ENCODE measurements around the gene ATPAF2. TPM values are rescaled to one million over a fixed set of nuclear protein-coding genes. Genes with fewer than 3 reads are reported as not detected.
A peak's percentile ranks its signal among the peaks of the same experiment; 100 is the strongest.
"Not testable (repeated sequence)": the region's sequence is repeated elsewhere in the genome, so short reads cannot be mapped to it uniquely, and the experiment has no call there.

ATPAF2 gene
- total RNA-seq, 1 experiment from 2014 or later: 25.5 TPM

DNA sequence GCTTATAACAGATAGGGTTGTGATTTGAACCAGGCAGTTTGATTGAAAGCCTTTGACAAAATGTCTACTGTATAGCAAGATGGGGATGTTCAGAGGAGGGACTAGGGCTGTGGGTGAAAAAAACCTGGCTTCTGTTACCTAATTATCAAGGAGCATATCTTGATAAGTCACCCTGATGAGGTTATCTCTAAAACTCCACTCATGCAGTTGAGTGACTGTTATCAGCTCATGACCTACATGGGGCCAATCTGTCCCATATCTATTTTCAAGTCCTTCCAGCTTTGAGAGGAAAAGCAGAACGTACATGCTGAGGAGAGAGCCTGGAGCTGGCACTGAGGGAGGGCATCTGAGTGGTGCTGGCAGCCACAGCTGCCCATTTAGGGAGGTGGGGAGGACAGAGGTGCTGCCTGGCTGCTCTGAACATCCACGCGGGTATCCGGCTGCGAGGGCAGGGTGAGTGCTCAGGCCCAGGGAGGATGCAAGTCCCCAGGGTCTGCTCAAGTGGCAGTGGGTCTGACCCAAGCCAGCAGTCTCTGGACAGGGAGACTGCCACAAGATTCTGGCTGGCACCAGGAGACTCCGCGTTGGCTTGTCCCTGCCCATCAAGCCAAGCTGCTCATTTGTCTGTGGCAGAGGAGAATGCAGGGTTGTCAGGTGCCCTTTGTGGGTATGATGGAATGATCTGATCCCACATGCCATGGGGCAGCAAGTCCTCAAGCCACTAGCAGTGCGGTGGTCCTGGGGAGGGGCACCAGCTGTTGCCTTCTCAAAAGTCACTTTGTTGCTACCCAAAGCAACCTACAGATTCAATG lies 29.2 kb downstream of the ATPAF2 start:
- no peak for DNase-seq (ENCODE audit: low spot score)

DNA sequence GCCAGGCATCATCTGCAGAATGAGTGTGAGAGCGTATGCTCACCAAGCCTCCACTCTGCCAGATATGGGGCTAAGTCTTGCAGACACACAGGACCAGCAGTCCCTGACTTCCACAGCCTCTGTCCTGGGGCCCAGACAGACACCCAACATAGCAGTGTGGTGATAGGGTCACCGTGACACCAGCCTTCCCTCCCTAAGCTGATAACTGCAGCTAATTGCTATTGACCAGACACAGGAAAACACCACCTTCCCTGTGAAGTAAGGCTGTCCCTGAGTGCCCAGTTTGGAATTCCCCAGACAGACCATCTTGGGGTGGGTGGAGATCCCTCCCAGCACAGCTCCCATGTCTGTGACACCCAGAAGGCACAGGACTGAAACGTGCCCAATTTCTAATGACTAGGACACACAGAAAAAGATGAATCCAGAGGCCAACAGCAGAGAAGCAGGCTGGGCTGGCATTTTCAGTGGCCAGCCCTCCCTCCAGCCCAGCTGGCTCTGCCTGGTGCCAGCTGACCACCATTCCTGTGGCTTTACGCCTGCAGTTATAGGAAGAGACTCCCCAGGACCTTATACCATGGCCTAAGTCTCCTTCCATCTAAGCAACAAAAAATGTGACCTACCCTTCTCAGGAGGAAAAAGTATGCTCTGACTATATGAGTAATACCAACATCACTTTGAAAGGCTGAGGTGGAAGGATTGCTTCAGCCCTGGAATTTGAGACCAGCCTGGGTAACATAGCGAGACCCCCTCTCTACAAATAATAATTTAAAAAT lies 30.3 kb downstream of the ATPAF2 start:
- no peak for DNase-seq (ENCODE audit: low spot score)

DNA sequence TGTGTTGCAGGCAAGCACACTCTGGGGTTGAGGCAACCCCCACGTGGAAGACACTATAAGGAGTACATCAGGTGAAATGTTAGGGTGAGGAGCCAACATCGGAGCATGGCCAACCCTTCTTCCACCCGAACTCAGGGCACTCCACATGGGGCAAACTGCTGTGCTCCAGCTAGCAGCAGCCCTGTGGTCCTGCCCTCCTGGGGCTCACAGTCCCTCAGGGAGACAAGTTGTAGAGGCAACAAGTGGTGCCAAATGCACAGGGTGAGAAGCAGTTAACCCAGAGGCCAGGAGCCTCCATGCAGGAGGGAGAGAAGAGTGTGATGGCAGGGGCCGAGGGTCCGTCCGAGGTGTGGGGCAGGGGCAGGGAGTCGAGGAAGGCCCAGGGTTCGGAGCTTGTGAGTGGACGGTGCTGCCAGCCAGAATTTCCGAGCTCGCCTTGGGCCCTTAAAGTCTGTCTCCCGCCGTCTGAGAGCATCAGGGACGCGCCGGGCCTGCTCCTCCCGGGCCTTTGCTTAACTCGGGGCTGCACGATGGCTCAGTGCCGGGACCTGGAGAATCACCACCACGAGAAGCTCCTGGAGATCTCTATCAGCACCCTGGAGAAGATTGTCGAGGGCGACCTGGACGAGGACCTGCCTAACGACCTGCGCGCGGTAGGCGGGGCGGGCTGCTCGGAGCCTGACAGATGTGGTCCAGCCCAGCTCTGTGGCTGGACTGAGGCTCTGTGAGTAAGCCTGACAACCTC lies 32.3 kb downstream of the ATPAF2 start:
- peak; percentile 25 for DNase-seq (ENCODE audit: low spot score)

DNA sequence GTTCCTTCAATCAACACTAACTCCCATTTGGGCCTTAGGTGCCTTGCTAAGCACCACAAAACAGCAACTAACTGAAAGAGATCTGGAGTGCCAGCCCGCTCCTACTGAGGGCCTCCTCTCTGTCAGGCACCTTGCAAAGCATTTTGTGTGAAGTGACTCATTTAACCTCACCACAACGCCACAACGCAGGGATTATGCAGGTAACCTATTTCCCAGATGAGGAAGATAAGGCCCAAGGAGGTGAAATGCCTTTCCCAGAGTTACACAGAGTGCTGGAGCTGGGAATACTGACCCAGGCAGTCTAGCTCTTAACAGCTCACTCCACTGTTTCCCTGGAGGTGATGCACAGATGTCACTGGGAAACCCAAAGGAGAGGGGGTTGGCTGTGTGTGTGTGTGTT lies 33.5 kb downstream of the ATPAF2 start:
- no peak for DNase-seq (ENCODE audit: low spot score)

DNA sequence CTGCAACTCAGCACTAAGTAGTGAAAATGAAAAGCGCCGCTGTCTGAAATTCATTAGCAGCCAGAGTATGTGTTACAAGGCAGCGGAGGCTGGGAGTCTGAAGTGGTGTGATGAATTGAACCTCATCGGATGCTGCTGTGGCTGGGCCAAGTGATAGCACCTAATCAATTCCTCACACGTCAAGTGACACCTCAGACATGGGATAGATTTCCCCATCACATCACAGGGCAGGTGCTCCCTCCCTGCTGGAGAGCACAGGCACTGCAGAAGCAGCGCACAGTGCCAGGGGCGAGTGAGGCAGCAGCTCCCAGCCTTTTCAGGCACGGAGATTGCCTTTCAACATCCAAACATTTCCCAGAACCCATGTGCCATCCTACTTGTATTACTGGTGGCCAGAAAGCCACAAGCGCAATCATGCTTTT lies 34.1 kb downstream of the ATPAF2 start:
- peak; percentile 16 for DNase-seq (ENCODE audit: low spot score)

DNA sequence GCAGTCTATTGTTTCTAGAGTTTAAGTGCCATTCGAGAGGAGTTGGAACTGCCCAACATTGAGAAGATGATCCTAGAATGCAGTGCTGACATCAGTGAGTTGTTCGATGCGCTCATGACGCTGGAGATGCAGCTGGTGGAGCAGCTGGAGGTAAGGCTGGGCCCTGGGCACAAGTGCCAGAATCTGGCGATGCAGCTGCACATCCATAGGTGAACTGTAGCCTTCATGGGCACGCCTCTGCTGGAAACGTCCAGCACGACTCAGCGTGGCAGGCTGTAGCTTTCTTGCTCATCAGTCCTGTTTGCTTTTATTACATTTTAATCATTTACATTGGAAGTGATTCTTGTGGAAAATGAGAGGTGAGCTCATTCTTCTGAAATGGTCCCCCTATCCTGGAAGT lies 34.6 kb downstream of the ATPAF2 start:
- DNase-seq (ENCODE audit: low spot score): no peak

DNA sequence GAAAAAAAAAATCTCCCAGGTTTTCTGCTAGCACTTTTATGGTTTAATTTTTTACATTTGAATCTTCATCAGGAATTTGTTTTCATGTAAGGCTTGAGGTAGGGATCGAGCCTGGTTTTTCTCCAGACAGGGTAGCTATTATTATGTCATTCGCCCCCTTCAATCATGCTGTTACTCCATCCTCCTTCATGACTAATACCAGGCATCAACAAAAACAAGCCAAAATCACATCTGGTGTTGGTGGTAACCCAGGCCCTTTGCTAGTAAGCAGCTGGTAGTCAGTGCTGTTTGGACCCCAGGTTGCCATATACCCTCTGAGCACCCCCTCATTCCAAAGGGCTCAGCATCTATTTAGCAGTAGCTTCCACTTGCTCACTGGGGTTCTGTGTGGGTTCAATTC lies 36.8 kb downstream of the ATPAF2 start:
- DNase-seq (ENCODE audit: low spot score): no peak

DNA sequence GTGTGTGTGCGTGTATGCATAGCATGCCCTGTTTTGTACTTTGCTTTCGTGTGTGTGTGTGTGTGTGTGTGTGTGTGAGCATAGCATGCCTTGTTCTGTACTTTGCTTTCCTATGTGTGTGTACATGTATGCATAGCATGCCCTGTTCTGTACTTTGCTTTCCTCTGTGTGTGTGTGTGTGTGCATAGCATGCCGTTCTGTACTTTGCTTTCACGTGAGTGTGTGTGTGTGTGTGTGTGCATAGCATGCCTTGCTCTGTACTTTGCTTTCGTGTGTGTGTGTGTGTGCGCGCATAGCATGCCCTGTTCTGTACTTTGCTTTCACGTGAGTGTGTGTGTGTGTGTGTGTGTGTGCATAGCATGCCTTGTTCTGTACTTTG lies 38.9 kb downstream of the ATPAF2 start:
- no peak for DNase-seq (ENCODE audit: low spot score)

DNA sequence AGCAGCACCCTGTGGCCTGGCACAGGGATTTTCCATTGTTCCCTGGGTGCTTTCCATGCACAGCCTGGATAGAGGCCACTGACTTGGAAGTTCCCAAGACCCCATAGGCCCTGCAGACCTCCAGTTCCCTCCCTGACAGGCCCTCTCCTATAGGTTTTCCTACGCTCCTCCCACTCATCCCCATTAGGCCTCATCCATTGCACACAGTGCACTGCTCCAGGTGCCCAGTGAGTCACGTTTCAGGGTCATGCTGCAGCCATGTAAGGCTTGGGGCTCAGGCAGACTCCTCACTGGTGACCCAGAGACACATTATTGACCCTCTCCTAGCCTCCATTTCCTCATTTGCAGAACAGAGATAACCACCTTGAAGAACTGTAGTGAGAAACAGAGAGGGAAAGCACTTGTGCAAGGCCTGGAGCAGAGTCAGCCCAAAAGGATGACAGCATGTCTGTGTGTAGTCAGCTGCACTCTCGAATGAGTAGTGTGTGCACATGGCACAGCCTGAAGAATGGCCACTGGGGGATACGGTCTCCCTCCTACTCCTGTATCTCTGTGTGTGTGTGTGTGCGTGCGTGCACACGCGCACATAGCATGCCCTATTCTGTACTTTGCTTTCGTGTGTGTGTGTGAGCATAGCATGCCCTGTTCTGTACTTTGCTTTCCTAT lies 39.5 kb downstream of the ATPAF2 start:
- no peak for DNase-seq (ENCODE audit: low spot score)

DNA sequence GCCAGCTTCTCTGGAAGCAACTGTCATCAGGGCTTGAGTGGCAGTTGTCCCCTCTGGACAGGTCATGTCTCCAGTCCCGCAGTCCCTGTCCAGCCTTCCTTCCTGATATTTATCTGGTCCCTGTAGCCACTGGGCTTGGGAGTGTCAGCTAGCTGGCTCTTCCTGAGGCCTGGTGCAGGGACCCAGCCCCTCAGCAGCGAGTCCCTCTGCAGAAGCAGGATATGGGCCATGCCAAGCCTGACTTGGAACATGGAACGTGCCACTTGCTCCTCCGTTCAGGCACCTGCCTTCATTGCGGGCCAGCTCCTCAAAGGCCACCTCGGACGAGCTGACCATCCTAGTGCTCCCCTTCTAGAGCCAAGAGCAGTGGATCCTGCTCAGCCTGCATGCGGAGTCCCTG lies 40.0 kb downstream of the ATPAF2 start:
- DNase-seq (ENCODE audit: low spot score): no peak

DNA sequence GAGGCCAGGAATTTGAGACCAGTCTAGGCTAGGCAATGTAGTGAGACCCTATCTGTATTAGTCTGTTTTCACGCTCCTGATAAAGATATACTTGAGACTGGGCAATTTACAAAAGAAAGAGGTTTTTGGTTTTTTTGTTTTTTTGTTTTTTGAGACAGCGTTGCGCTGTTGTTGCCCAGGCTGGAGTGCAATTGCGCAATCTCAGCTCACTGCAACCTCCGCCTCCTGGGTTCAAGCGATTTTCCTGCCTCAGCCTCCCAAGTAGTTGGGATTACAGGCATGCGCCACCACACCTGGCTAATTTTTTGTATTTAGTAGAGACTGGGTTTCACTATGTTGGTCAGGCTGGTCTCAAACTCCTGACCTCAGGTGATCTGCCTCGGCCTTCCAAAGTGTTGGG lies 43.1 kb downstream of the ATPAF2 start:
- not testable (repeated sequence) for DNase-seq (ENCODE audit: low spot score)

DNA sequence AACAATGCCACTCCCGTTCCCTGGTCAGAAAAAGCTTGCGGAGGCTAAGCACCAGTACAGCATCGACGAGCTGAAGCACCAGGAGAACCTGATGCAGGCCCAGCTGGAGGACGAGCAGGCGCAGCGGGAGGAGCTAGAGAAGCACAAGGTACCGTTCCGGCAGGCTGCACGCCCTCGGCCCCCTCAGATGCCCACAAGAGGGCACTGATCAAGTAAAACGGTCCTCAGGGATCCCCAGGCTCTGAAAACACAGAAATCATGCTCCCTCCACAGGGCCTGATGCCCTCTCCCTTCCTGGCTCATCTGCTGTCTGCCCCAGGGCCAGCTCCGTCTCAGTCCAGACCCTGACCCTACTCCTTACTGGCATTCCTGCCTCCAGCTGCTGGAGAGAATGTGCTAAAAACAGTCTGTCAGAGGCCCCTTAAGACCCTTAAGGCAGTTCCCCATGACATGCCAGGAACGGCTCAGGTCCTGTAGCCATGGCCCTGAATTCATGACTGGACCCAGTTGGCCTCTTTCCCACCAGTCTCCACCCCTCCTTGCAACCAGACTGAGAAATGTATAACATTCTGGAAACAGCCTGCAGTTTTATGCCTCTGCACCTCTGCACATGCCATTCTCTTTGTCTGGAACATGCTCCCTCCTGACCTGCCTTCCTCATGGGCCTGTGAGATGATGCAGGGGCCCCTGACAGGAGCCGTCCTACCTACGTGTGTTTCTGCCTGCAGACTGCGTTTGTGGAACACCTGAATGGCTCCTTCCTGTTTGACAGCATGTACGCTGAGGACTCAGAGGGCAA lies 44.5 kb downstream of the ATPAF2 start:
- DNase-seq (ENCODE audit: low spot score): peak; percentile 44

DNA sequence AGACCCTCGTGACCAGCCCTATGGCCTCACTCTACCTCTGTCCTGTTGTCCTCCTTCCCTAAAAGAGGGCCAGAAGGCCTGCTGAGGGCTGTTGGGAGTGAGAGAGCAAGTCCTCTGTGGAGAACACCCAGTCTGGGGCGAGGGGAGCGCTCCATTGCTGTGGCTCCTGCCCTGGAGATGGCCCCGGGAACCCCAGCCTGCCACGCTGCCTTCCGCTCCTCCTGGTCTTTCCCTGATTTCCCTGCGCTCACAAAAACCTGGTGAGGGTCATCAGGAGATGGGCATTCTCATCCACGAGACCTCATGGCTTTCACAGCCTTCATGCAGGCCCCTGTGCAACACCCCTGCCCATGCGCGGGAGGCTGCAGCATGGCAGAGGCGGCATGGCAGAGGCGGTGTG lies 45.1 kb downstream of the ATPAF2 start:
- no peak for DNase-seq (ENCODE audit: low spot score)

DNA sequence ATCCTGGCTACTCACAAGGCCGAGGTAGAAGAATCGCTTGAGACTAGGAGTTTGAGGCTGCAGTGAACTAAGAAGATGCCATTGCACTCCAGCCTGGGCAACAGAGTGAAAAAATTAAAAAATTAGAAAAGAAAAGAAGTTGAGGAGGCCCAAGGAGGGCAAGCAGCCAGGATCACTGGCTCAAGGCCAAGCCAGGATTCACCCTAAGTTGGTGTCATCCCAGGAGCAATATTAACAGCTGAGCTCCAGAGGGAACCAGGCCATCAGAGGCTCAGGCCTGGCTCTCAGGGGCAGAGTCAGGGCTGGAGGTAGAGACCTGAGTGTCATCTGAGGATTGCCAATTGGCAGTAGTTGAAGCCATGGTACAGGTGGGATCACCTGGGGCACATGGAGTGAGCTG lies 45.6 kb downstream of the ATPAF2 start:
- no peak for DNase-seq (ENCODE audit: low spot score)

DNA sequence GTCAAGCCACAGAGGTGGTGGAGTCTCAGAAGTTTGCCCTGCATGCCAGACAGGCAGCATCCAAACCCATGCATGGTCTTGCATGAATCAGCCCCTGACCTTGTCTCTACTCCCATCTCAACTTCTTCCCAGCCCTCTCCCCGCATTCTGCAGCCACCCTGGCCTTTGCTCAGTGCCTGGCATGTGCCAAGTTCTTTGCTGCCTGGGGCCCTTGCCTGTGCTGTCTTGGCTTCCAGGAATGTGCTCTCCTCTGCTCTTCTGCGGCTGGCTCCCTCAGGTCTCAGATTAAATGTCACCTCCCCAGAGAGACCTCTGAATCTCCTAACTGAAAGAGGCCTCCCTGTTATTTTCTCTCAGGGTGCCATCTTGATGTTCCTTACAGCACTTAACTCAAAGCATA lies 48.7 kb downstream of the ATPAF2 start:
- no peak for DNase-seq (ENCODE audit: low spot score)

DNA sequence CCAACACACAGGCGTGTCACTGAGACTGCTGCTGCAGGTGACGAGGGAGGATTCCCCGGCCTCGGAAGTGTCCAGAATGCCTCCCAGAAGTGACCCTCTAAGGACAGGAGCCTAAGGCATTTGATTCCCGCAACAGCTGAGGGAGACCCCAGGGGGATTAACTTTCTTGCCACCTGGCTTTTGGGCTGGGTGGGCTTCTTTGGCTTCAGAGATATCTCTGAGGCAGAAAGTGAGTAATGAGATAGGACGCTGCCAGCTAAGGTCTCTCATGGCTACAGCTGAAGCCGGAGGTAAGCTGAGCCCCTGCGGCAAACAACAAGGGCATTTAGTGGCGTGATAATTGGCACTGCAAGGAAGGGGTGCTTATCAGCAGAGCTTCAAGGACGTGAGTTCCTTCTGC lies 49.4 kb downstream of the ATPAF2 start:
- DNase-seq (ENCODE audit: low spot score): no peak

DNA sequence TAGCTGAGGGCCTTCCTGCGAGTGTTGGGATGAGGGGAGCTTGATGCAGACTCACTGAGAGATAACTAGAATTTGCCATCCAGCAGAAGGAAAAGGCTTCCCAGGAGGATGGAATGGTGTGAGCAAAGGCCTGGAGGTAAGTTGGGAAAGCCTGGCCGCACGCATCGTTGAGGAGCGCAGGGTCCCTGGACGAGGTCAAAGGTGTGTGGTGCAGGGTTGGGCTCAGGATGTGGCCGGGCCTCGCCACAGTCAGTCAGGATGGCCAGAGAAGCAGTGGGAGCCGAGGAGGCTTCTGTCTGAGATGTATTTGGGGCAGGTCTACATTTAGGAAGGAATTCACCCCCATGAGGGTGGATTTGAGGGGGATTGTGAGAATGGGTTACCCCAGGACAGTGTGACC lies 49.9 kb downstream of the ATPAF2 start:
- no peak for DNase-seq (ENCODE audit: low spot score)

DNA sequence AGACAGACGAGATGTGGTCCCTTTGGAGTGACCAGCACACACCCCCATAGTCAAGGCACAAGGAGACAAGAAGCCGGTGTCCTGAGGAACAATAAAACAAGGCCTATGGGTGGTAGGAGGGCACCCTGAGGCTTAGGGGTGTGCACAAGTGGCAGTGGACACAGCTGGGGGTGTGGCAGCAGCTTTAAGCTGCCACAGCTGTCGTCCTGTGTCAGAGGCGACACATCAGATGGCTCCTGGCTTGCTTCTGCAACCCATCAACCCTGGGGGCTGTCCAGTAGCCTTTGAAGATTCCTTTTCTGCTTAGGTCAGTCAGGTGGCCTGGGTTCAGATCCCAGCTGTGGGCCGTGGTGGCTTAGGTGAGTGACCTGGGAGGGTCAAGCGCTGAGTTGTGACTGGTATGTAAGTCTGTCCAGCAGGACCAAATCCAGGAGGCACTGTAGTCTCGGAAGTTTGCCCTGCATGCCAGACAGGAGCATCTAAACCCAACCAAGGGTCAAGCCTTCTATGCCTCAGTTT lies 50.5 kb downstream of the ATPAF2 start:
- DNase-seq (ENCODE audit: low spot score): no peak

DNA sequence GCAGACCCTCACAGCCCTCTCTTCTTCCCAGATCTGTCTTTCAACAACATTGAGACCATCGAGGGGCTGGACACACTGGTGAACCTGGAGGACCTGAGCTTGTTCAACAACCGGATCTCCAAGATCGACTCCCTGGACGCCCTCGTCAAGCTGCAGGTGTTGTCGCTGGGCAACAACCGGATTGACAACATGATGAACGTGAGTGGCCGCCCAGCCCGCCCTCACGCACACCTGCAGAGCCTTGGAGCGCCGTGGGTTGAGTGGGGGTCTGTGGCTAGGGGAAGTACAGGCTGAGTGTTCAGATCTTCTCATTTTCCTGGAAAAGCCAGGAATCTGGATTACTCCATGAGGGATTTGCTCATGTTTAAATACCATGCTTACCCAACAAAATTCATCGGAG lies 51.1 kb downstream of the ATPAF2 start:
- no peak for DNase-seq (ENCODE audit: low spot score)

DNA sequence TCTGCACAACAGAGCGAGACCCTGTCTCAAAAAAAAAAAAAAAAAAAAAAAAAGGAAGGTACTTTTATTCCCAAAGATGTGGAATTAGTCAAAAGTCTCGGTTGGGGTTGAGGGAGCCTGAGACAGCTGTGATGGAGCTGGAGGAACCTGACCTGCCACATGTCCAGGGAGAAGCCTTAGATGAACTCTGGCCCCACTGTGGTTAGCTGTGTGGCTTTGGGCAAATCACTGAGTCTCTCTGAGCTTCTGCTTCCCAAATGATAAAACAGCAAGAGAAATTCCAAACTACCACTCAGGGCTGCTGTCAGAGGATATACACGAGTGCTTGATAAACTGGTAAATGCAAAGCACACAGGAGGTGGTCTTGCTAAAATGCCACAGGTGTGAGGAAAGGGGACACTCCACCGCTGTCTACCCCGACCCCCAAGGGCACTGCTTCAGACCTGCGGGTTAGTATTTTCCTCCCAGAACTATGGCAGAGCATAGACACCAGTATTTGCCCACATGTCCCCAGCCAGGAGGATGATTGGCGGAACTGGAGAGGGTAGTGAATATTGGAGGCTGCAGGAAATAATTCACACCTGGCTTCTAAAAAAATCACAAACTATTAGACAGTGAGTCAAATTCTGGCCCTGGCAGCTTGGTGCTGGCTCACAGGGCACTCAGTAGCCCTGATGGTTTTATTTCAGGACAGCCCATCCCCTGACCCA lies 51.6 kb downstream of the ATPAF2 start:
- DNase-seq (ENCODE audit: low spot score): no peak

All from HT-29 (cell line).